ENCODE data around the gene RNF150.

RNF150 gene

GRCh38 chr4:140969296-140969695 is 164.0 kb downstream of the RNF150 start:
- no peak for DNase-seq

GRCh38 chr4:140968371-140968770 is 164.9 kb downstream of the RNF150 start:
- no peak for DNase-seq

DNA sequence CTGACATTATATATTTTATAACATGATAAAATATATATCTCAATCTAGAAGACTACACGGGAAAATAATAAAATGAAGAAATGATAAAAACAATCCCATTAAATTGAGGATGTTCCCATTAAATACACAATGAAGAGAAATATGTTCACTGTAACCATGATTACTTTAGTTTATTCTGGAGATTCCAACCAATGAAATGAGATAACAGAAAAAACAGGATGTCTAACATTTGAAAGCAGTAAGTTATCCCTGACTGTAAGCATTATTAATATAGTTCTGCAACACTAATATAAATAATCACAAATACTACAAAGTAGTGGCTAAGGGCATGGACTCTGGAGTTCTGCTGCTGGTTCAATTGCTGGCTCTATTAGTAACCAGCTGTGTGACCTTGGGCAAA is 169.4 kb downstream of the RNF150 start:
- DNase-seq, result no peak

DNA sequence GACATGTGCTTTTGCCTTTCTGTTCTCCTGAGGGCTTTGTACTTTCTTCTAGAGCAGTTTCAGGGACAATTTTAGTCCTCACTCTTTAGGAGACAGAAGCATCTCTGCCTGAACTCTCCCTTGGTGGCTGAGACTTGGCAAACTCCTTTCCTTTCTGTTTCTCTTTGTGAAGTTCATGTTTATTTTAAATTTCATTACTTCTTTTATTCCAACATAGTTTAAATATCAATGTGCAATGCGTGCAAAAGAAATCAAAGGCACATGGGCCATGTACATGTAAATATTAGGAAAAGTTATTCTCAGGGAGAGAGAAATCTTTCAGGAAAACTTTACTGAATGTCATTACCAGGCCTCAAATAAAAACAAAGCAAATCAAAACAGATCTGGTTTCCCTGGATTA is 177.6 kb downstream of the RNF150 start:
- no peak for DNase-seq

GRCh38 chr4:140952717-140953116 is 180.6 kb downstream of the RNF150 start:
- no peak for DNase-seq

DNA sequence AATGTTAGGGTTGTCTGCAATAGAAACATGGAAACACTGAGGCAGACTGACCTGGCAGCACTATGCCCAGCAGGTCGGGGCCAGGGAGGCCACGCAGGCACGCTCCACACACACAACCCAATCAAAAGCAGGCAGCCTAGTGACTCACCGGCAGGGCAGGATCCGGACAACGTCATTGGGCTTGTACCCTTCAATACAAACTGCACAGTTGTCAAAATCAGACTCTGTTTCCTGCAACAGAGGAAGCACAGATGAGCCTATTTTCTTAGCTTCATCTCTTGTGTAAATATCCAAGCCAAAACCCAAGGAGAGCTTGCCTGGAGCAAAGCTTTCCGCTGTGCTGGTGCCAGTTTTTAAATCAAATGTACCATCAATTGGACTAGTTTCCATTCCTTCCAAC is 185.8 kb downstream of the RNF150 start:
- DNase-seq, result no peak

DNA sequence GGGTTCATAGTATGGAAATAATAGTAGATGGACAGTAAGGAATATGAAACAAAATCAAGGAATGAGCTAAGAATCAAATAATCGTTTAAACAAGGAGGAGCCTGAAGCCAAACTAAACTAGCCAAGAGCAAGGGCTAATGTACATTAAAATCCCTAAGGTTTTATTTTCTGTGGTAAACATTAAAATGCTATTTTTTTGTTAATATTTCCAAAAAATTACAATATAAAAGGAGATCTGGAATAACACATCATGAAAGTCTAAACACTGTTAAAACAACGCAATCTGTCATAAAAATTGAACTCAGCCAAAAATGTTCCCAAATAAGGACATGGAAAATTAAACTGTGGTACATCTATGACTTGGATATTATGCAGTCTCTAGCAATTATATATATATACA is 188.2 kb downstream of the RNF150 start:
- no peak for DNase-seq

- DNase-seq, result no peak
These were observed 188.7 kb downstream of the RNF150 start for GRCh38 chr4:140944572-140944971.

DNA sequence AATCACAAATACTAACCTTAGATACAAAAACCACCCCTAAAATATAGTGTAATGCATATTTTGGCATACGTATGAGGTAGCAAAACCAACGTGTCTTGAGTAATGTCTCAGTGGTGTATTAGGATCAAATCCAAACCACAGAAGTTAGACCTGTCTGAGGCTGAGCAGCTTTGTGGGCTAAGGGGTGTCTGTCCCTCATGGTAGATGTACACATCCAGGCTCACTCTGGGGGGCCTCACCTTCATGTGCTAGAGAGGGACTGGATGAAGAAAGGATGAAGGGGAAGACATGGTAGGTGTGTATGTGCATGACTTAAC is 189.1 kb downstream of the RNF150 start:
- no peak for DNase-seq

GRCh38 chr4:140943486-140944198 is 189.6 kb downstream of the RNF150 start:
- no peak for DNase-seq

- DNase-seq, result no peak
These were observed 192.7 kb downstream of the RNF150 start for GRCh38 chr4:140940589-140940988.

DNA sequence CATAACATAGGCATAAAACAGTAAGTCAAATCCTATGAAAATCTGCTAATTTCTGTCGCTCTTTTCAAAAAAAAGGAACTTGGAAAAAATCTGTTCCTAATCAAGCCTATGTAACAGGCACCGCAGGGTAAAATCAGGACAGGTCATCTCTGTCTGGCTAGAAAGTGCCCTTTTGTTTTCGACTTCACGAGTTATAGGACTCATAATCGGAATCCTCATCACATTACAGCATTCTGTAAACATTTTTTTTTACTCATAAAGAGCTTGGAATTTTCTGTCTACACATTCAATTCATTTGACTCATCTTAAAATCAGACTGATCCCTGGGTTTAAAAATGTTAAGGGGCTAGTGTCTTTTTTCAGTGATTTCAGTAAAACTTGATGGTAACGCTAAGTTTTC is 195.4 kb downstream of the RNF150 start:
- DNase-seq, result no peak

DNA sequence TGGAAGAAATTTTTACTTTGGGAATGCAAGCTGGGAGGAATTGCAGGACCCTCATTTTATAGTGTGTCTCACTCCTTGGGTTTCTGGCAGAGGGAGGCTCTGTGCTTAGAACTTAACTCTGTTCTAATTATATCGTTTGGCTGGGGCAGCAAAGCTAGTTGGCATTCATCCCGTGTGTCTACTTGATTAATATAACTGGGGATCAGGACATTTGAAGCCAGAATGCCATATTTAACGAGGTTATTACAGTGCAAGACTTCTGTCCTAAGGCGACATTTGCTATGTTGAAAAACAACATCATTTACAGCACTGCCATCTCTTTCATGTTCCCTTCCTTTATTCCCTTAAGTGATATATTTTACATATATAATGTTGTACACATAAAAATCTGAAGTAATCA is 198.0 kb downstream of the RNF150 start:
- peak; percentile 95 for DNase-seq

GRCh38 chr4:140932501-140933045 is 200.7 kb downstream of the RNF150 start:
- no peak for DNase-seq

- DNase-seq, result no peak
These were observed 201.4 kb downstream of the RNF150 start for GRCh38 chr4:140931911-140932310.

GRCh38 chr4:140930557-140930956 is 202.7 kb downstream of the RNF150 start:
- DNase-seq, result no peak

DNA sequence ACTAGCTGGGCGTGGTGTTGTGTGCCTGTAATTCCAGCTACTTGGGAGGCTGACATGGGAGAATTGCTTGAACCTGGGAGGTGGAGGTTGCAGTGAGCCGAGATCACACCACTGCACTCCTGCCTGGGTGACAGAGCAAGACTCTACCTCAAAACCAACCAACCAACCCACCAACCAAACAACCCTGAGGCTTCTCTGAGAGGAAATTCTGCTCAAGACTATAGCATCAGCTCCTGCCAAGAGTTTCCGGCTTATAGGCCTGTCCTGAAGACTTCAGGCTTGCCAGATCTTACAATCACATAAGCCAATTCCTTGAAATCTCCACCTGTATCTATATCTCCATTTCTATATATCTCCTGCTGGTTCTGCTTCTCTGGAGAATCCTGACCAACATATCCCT is 203.3 kb downstream of the RNF150 start:
- DNase-seq, result no peak

- no peak for DNase-seq
These were observed 204.4 kb downstream of the RNF150 start for GRCh38 chr4:140928880-140929279.

GRCh38 chr4:140926672-140927071 is 206.6 kb downstream of the RNF150 start:
- no peak for DNase-seq

DNA sequence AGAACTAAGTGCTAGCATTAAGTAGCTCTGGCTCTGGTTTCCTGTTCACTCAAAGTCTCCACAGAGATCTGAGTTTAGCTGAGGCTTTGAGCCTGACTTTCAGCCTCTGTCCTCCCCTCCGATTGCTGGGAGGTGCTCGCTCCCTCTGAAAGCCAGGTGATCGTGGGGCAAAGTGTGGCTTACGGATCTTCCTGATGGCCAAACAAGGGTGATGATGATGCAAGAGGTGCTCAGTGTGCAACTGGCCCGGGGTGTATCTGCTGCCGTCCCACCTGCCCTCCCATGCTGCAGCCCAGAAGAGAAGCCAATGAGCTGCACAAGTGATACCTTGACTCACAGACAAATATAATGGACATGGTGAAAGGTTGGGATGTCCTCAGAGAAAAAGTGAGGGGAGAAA is 207.9 kb downstream of the RNF150 start:
- DNase-seq, result no peak

DNA sequence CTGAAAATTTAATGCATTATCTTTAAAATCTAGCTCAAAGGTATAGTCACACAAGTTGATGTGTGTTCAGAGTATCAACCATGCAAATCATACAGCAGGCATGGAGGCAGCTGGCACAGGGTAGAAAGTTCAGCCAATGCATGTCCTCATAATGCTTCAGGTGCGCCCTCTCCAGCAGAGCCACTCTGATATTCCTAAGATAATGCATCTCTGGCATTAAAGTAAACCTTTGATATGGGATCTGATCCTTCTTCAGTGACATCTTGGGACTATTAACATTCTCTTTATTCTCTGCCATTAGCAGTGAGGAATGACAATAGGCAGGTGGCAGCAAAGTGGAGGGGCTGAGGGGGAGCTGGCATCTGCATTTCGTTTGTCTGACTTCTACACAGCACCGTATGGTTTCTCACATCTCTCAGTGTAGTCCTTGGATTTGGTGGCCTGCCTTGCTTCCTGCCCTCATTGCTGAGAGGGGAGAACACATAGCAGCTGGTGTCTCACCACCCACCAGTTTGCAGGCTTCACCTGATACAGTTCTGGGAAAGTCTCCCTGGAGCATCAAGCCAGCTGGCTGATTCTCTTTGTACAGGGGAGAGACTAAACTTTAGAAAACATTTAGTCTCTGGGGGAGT is 208.4 kb downstream of the RNF150 start:
- DNase-seq, result peak; percentile 51

DNA sequence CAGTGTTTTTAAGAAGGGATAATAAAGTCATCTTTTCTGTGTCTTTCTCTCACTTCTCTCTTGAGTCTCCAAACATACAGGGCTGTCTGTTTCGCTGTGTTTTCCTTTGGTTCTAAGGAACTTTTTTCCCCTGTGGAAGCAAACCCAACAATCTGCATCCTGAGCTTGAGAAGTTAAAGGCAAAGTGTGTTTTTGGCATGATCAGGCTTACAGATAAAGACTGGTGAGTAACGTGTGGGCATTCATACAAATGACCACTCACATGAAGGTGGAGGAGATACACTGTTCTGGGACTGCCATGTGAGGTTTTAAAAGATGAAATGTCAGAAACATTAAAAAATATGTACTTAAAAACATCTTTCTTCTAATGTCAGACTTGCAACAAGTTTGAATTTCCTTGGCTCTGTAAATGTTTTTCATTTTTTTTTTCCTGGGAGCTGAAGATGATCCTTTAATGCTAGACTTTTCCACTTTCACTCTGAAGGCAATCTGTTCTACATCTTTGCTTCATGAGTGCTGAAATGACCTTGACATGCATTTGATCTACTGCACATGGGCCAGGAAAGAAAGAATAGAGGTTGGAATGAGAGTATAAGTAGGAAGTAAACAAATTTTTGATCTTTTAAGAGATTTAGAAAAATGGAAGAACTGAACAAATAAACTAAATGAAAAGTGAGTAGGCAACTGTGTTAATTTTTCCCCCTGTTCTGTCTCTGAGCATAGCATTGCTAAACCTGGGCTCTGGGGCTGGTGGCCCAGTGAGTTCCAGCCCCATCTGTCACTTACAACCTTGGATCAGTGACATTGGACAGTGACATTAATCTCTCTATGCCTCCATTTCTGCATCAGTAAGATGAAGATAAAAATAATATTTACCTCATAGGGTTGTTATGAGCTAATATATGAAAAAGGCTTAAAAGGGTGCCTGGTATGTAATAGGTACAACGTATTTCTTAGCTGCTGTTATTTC is 226.0 kb downstream of the RNF150 start:
- DNase-seq, result no peak

GRCh38 chr4:140904904-140905303 is 228.4 kb downstream of the RNF150 start:
- no peak for DNase-seq

Data from NCI-H1694 (cell line).